CD4-positive, alpha-beta T cell treated with Interleukin-6 for 4 hours (primary cell): ENCODE data around the gene WBP2.

Experiments
- DNase-seq: peaks from one replicate; pipeline ENCODE4 v3.0.0-alpha.2; 2020; ENCODE audit warnings: mixed read lengths

The WBP2 gene

DNA sequence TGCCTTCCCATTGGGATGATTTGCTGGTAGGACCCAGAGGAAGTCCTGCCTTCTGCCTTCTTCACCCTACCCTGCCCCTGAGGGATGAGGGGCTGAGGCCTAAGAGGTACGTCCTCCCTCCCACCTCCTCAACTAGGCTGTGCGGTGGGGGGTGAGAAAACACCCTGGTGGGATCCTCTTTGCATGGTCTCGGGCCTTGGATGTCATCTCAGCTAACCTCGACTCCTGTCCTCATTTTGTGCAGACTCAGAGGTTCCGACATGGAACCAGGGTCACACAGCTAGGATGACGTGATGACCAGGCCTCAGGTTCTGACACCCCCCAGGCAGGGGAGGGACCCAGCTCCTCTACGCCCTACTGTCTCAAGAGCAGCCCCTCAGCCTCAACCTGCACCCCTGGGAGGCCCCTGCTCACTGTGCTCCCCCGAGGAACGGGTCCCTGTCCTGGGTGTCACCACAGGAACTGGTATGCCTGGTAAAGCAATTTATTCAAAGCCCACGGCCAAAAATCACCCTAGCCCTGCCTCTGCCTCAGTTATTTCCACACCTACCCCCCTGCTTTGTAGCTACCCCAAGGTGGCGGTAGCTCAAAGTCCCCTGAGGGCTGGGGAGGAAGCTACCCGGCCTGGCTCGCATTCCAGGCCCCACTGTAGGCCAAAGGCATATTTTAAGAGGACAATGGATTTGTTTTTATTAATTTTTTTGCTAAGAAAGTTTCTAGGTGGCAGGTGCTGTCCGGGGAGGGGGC lies 28.4 kb downstream of the WBP2 start:
- DNase-seq = no peak

DNA sequence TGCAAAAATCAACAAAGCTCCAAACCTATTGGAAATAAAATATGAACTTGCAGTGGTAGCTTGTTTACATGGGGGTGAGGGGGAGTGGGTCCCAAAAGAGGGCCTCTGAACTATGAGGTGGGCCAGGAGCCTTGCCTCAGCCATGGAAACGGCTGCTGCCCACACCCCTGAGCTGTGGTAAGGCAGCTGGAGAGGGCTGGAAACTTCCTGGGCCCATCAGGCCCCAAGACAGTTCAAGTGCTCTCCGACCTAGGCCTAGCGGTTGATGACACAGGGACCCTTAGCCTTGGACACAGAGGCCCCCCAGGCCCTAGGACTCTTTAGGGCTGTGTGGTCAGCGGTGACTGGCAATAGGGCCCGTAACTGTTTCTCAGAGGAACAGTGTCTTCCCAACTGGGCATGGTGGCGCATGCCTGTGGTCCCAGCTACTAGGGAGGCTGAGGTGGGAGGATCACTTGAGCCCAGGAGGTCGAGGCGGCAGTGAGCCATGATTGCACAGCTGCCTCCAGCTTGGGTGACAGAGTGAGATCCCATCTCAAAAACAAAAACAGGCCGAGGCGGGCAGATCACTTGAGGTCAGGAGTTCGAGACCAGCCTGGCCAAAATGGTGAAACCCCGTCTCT lies 29.3 kb downstream of the WBP2 start:
- no peak for DNase-seq

DNA sequence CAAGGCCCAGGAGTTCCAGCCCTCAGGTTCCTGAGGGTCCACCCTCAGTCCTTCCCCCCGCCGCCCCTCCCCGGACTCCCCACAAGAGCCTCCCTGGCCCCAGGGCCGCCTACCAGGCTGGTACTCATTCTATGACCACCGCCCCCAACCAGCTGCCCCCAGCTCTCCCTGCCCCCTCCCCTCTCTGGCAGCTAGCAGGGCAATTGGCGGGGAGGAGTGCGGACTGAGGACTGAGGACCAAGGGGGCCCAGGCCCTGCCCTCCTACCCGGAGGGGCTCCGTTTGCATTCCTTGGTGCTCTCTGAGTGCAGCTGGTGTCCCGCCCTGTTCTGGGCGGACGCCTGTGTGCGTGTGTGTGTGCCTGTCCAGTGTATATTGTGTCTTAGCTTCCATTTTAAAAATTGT lies 30.0 kb downstream of the WBP2 start:
- no peak for DNase-seq

DNA sequence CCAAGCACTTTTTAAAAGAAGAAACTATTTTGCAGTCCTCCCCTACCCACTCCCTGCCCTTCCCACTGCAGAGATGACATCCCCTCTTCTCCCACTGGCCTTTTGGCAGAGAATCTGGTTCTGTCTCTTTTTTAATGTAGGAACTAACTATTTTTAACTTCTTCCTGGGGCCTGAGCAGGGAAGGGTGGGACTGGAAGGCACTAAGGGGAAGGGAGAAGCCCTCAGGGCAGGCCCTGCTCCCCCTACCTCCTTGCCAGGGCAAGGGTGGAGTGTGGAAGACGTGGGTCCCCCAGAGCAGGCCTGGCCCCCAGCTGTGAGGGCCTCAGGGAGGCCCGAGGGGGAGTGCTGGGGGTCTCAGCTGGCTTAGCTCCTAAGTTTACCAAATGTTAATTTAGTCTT lies 30.5 kb downstream of the WBP2 start:
- no peak for DNase-seq

DNA sequence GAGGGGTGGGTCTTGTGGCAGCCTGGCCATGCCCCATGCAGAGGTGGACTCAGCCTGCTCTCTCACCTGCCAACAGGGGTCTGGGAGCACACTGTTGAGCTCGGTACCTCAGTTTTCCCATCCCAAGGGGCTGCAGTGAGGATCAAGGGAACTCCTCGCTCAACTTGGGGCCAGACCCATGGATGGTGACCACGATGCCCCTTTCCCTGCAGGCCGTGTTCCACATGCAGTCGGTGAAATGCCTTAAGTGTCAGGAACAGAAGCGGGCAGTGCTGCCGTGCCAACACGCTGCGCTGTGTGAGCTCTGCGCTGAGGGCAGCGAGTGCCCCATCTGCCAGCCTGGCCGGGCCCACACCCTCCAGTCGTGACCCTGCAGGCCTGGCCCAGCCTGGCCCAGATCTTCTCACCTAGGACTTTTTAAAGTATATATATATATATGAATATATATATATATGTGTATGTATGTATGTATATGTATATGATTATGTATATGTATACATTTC lies 31.0 kb downstream of the WBP2 start:
- no peak for DNase-seq

DNA sequence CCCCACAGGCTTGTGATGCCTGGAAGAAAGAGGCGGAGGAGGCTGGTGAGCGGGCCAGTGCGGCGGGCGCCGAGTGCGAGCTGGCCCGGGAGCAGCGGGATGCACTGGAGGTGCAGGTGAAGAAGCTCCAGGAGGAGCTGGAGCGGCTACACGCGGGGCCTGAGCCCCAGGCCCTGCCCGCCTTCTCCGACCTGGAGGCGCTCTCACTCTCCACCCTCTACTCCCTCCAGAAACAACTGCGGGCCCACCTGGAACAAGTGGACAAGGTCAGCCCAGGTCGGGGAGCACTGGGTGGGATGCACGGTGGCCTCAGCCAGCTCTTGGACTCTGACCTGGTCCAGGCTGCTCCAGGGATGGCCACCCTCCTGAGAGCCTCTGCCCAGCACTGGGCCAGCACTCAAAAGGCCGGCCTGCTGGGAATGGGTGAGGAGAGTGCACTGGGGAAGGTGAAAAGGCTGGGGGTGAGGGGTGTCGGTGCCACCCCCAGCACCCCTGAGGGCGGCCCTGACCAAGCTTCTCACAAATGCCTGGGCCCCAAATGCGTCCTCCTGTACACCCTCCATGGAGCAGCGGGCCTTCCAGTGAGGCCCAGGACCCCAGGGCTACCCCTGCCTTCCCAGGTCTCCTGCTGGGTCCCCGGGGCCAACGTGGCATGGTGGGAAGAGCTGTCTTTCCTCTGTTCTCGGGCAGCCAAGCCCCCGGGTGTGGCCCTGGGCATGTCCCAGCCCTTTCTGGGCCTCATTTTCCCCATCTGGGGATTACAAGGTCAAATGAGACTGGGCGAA lies 31.7 kb downstream of the WBP2 start:
- DNase-seq = no peak

DNA sequence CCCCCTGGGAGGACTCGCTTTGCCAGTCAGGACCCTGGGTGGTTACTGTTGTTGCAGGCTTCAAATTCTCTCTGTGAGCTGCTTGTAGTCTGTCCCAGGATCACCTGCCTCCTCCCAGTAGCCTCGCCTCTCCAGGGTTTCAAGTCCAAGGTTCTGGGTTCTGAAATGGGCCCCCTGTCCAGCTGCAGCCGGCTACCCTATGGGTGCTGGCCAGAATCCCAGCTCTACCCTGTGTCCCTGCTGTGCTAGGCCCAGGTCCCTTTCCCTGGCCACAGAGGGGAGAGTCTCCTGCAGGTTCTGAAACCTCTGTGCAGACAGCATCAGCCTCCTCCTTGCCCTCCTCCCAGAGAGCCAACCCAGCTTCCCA lies 32.4 kb downstream of the WBP2 start:
- no peak for DNase-seq

DNA sequence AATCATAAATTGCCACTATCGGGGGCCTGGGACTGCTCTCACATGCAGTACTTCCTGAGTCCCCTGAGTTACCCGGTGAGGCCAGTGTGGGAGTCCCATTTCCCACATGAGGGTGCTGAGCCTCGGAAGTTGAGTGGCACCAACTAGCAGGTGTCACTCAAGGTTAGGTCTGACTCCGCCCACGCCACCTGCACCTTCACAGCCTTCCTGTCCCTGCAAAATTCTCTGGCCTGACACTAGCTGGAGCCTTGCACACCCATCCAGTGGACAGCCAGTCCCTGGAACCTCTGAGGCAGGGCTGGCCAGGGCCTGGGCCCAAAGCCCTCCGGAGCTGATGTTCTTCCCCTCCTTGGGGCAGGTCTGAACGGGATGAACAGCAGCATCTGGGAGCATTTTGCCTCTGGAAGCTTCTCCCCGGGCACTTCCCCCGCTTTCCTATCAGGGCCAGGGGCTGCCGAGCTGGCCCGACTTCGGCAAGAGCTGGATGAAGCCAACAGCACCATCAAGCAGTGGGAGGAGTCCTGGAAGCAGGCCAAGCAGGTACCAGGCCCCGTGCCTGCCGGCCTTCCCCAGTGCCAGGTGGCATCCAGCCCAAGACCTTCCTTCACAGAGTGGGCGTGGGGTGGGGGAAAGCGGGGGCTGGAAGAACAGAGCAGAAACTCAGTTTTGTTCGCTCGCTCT lies 32.9 kb downstream of the WBP2 start:
- DNase-seq = peak; percentile 73

DNA sequence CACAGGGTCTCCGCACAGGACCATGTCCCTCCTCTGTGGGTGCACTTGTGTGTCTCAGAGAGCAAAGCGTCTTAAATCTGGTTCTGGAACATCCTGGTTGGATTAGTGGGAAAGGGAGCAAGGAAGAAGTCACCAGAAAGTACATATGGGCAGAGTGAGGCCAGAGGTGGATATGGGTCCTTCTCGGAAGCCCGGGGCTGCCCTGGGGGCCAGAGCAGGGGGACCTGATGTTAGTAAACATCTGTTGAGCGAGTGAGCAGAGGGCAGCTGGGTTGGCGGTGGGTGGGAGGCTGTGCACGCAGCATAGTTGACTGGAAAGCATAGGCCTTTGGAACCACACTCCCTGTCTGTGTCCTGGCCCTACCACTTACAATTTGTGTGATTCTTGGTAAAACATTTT lies 33.6 kb downstream of the WBP2 start:
- no peak for DNase-seq

DNA sequence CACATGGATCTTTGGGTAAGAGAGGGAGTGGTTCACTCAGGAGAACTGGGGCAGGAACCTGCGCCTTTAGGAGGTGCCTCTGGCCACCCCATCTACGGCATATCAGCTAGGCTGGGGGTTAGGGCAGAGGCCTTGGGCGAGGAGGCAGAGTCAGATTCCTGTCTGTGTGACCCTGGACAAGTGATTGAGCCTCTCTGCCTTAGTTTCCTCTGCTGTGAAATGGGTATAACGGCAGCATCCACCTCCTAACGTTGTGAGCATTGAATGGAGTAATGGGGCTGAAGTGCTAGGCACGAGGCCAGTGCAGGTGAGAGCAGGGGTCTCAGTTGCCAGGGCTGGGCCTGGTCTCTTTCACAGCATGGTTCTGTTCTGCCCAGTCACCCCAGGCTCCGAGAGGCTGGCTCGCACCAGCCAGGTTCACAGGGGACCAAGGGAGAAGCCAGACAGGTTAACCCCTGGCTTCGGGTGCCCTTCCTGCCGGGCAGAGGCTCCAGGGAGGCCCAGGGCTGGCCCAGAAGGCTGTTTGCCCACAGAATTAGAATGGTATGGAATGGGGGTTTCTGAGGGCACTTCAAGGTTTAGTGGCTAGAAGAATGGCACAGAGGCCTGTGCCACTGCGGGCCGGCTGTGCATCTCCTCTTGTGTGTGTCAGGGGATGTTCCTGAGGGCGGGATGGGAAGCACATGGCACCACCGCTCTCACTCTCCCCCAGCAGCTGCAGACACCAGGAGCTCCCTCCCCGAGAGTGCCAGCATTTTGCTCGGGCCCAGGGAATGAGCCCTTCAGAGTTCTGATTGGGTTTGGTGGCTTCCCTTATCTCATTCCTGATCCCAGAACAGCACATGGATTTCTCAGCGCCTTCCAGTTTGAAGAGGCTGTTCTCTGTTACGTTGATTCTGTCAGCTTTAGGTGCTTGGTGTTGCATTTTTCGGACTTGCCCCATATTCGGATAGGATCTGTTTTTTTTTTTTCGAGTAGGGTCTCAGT lies 34.7 kb downstream of the WBP2 start:
- no peak for DNase-seq

DNA sequence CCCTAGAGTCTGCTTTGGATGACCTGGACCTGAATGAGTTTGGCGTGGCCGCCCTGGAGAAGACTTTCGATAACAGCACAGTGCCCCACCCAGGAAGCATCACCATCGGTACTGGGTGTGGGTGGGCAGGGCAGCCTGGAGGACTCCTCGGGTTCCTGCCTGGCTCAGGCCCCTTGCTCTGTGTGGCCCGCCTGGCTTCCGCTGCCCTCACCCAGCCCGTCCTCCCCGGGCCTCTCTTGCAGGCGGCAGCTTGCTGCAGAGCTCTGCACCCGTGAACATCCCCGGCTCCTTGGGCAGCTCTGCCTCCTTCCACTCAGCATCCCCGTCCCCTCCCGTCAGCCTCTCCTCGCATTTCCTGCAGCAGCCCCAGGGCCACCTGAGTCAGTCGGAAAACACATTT lies 35.5 kb downstream of the WBP2 start:
- DNase-seq = no peak

DNA sequence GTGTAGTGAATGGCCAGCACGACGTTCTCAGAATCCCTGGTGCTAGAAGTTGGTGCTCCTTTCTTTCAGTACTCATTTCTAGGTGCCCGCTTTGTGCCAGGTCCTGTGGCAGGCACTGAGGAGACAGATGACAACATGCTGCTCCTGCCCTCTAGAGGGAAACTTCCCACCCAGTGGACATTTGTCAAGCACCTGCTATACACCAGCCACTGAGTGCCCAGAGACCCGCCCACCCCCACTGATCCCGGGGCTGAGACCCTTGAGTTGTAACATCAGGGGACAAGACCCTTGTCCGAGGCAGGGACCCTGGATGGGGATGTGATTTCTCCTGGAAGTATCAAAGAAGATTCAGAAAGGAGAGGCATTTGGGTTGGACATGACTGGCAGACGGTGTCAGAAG lies 36.0 kb downstream of the WBP2 start:
- DNase-seq = no peak

DNA sequence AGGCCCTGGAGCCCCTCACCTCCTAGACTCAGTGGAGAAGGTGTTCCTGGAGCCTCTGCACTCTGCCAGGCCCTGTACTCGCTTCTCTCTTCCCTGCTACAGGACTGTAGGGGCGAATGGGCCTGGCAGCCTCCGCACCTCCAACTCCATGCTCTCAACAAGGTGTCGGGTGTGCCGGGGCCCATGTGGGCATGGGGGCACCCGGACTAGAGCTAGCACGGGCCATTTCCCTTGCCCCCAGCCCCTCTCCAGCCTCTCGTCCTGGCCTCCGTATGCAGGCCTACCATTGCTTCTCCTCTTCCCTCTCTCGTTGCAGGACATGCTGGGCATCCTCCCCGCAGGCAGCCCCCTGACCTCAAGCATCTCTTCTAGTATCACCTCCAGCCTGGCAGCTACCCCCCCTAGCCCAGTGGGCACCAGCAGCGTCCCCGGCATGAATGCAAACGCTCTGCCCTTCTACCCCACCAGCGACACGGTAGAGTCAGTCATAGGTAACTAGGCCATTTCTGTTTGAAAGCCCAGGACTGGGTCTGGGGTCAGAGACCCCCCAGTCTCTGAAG lies 36.7 kb downstream of the WBP2 start:
- no peak for DNase-seq

DNA sequence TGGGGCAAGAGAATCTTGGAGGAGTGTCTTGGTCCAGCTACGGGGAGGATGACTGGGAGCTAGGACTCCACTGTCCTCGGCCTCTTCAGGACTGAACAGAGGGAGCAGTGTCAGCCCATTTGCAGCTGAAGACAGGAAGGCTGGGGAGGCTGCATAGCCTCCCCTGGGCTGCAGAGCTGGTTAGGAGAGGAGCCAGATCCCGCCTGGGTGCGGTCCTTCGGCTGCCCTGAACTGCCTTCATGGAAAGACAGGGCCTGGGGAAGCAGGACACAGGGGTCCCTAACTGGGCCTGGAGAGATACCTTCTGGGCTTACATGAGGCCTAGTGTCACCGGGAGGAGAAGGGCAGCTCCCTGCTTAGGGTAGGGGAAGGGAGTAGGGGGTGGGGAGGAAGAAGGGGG lies 37.6 kb downstream of the WBP2 start:
- no peak for DNase-seq

DNA sequence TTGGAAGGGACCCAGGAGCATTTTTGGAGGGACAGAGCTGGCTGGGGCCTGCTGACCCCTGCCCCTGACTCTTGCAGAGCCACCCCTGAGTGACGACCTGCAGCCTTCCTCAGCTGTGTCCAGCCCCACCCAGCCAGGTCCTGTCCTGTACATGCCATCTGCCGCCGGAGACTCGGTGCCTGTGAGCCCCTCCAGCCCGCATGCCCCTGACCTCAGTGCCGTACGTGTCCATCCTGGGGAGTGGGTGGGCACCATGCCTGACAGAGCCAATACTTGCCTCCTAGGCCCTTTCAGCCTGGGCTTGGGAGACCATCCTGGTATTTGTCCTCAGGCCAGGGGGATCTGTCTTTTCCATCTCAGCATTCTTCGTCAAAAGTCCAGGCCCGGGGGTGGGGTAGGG lies 38.4 kb downstream of the WBP2 start:
- no peak for DNase-seq

DNA sequence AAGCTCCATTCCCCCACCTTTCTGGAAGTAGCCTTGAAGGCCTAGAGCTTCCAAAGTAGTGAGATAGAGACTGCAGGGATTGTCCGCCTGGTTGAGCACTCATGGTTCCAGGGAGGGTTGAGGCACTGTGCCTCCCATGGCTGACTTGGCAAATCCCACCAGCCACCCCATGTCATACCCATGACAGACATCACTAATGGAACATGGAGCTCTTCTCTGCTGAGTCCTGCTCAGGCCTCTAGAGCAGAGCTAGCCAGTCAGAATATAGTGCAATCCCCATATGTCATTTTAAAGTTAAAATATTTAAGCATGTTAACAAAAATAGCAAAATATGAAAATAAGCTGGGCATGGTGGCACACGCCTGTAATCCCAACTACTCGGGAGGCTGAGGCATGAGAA lies 39.7 kb downstream of the WBP2 start:
- DNase-seq = no peak

DNA sequence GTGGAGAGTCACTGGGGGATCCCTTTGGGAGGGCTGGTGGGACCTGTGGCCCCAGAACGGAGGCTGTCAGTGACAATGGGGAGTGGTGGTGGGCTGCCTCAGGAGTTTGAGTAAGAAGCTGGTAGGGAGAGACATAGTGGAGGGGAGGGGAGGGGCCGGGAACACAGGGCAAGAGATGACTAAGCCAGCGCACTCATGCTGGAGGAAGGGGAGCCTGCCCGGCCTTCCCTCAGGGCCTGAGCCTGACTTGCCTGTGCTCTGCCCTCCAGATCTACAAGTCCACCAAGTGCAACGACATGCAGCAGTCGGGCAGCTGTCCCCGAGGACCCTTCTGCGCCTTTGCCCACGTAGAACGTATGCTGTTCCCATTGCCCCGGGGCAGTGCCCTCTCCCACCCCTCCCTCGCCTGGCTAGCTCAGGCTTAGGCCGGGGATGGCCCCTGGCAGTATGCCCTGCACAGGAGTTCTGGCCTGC lies 40.2 kb downstream of the WBP2 start:
- no peak for DNase-seq

DNA sequence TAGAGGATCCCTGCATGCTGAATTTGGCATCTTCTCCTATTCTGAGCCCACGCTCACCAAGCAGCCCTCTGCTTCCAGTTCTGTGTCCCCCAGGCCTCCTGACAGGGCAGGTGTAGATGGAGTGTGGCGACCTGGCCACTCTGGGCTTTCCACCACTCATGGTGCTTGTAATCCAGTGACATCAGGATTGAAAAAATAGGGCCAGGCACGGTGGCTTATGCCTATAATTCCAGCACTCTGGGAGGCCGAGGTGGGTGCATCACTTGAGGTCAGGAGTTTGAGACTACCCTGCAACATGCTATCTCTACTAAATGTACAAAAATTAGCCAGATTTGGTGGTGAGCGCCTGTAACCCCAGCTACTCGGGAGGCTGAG lies 41.1 kb downstream of the WBP2 start:
- no peak for DNase-seq

DNA sequence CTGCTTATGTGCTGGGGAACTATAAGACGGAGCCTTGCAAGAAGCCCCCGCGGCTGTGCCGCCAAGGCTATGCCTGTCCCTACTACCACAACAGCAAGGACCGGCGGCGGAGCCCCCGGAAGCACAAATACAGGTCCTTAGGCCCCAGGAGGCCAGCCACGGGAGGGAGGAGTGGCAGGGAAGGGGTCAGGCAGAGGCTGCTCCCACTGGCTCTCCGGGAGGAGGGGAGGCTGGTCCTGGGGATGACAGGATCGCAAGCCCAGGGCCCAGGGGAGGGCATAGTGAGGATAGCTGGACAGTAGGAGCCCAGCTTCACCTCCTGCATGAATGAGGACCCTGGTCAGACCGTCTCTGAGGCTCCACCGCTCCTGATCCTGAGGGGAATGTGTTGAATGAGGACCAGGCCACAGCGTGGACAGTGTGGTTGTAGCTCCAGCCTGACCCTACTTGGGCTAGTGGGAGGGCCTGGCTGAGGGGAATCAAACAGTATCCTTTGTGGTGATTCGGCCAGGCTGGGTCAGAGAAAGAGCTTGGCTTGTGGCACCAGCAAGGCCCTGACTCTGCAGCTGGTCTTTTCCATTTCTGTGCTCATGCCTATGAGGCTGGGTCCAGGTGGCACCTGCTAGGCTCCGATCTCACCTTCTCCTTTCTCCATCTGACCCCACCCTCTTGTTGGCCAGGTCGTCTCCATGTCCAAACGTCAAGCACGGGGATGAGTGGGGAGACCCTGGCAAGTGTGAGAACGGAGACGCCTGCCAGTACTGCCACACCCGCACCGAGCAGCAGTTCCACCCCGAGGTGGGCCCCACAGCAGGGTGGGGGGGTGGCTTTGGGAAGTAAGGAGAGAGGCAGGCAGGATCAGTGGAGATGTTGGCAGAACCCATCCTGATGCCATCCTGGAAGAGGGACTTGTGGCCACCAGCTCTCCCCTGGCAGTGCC lies 41.8 kb downstream of the WBP2 start:
- DNase-seq = no peak
